Neuronal stem cell (in vitro differentiated cells): ENCODE results near the gene IMMT.

Source experiments
- DNase-seq: peaks from one replicate; pipeline ENCODE4 v3.0.0-alpha.2; 2013; ENCODE audit warnings: low spot score
- H2AFZ ChIP-seq: one replicate; pipeline ENCODE4 v1.6.1; 2013; ENCODE audit warnings: mild to moderate bottlenecking, low read length, inconsistent platforms
- H2AK5ac ChIP-seq: 2 replicates; pipeline ENCODE4 v1.6.1; 2013; ENCODE audit warnings: low read depth, mild to moderate bottlenecking, inconsistent platforms, low read length, moderate library complexity, mixed read lengths
- H2BK120ac ChIP-seq: 2 replicates; pipeline ENCODE4 v1.6.1; 2013; ENCODE audit warnings: low read depth, mild to moderate bottlenecking, inconsistent platforms, low read length, moderate library complexity, mixed read lengths
- H2BK12ac ChIP-seq: one replicate; pipeline ENCODE4 v1.6.1; 2013; ENCODE audit warnings: low read length, inconsistent platforms
- H2BK15ac ChIP-seq: 2 replicates; pipeline ENCODE4 v1.6.1; 2013; ENCODE audit warnings: mild to moderate bottlenecking, low read length, inconsistent platforms, mixed read lengths
- H2BK5ac ChIP-seq: one replicate; pipeline ENCODE4 v1.6.1; 2013; ENCODE audit warnings: inconsistent platforms, mild to moderate bottlenecking, low read length, moderate library complexity
- H3K14ac ChIP-seq: one replicate; pipeline ENCODE4 v1.6.1; 2013; ENCODE audit warnings: low read length, inconsistent platforms
- H3K18ac ChIP-seq: 2 replicates; pipeline ENCODE4 v1.6.1; 2013; ENCODE audit warnings: low read length, inconsistent platforms
- H3K23ac ChIP-seq: 2 replicates; pipeline ENCODE4 v1.6.1; 2013; ENCODE audit warnings: low read depth, mild to moderate bottlenecking, mixed read lengths, low read length, inconsistent platforms; ENCODE audit not compliant: poor library complexity
- H3K27ac ChIP-seq: replicated peaks from 3 replicates; pipeline ENCODE4 v1.5.1; 2013; ENCODE audit warnings: low read length, inconsistent platforms
- H3K27me3 ChIP-seq, 3 experiments: 2 replicates each; pipeline ENCODE4 v1.6.1; 2013; ENCODE audit warnings: low read length in 3 of 3, mild to moderate bottlenecking in 2 of 3, inconsistent platforms in 1 of 3, low read depth in 1 of 3, mixed read lengths in 1 of 3, moderate library complexity in 1 of 3; ENCODE audit not compliant: control insufficient read depth in 3 of 3, insufficient read depth in 3 of 3
- H3K36me3 ChIP-seq, 2 donors: replicated peaks in 1 of 2; 2 replicates each; pipeline ENCODE4 v1.6.1; 2013; ENCODE audit warnings: low read length in 2 of 2; ENCODE audit not compliant: control insufficient read depth in 2 of 2, insufficient read depth in 2 of 2
- H3K4ac ChIP-seq: 2 replicates; pipeline ENCODE4 v1.6.1; 2013; ENCODE audit warnings: inconsistent platforms, mild to moderate bottlenecking, low read length, moderate library complexity
- H3K4me1 ChIP-seq, 2 donors: 1 replicate in 1 of 2; 2 replicates in 1 of 2; pipeline ENCODE4 v1.6.1; 2013; ENCODE audit warnings: low read length in 2 of 2, low read depth in 1 of 2; ENCODE audit not compliant: control insufficient read depth in 2 of 2, insufficient read depth in 1 of 2
- H3K4me2 ChIP-seq: one replicate; pipeline ENCODE4 v1.6.1; 2013; ENCODE audit warnings: mild to moderate bottlenecking, low read length, inconsistent platforms; ENCODE audit not compliant: insufficient read depth, poor library complexity, severe bottlenecking
- H3K4me3 ChIP-seq, 2 donors: 2 replicates each; pipeline ENCODE4 v1.5.1; 2013; ENCODE audit warnings: low read length in 2 of 2, mild to moderate bottlenecking in 2 of 2, inconsistent platforms in 1 of 2, moderate library complexity in 1 of 2
- H3K79me1 ChIP-seq: one replicate; pipeline ENCODE4 v1.6.1; 2013; ENCODE audit warnings: low read depth, mild to moderate bottlenecking, inconsistent platforms, low read length, moderate library complexity
- H3K9ac ChIP-seq: one replicate; pipeline ENCODE4 v1.6.1; 2013; ENCODE audit warnings: mild to moderate bottlenecking, low read depth, low read length, inconsistent platforms; ENCODE audit not compliant: poor library complexity
- H3K9me3 ChIP-seq, 2 donors: replicated peaks in 1 of 2; 2 replicates each; pipeline versions ENCODE3 to v1.6.1; 2013; ENCODE audit warnings: low read length in 2 of 2, mild to moderate bottlenecking in 2 of 2, inconsistent platforms in 1 of 2, low read depth in 1 of 2, mixed read lengths in 1 of 2, moderate library complexity in 1 of 2; ENCODE audit not compliant: control insufficient read depth in 2 of 2, insufficient read depth in 1 of 2
- H4K8ac ChIP-seq: one replicate; pipeline ENCODE4 v1.6.1; 2013; ENCODE audit warnings: low read depth, mild to moderate bottlenecking, inconsistent platforms, low read length, moderate library complexity
- H4K91ac ChIP-seq: one replicate; pipeline ENCODE4 v1.6.1; 2013; ENCODE audit warnings: low read length, low read depth, mild to moderate bottlenecking, inconsistent platforms; ENCODE audit not compliant: poor library complexity
- WGBS, 2 donors: extraction: QIAGEN DNeasy Blood & Tissue Kit; methylation state at CpG; one replicate each; pipeline ENCODE4 v1.1.7; 2013; ENCODE audit warnings: missing lambda C conversion rate in 2 of 2, mixed read lengths in 1 of 2; ENCODE audit not compliant: insufficient read length in 2 of 2, insufficient replicate concordance in 1 of 2; ENCODE audit errors: extremely low coverage in 2 of 2; 5-methylcytosine and 5-hydroxymethylcytosine counted together

The IMMT gene

DNA sequence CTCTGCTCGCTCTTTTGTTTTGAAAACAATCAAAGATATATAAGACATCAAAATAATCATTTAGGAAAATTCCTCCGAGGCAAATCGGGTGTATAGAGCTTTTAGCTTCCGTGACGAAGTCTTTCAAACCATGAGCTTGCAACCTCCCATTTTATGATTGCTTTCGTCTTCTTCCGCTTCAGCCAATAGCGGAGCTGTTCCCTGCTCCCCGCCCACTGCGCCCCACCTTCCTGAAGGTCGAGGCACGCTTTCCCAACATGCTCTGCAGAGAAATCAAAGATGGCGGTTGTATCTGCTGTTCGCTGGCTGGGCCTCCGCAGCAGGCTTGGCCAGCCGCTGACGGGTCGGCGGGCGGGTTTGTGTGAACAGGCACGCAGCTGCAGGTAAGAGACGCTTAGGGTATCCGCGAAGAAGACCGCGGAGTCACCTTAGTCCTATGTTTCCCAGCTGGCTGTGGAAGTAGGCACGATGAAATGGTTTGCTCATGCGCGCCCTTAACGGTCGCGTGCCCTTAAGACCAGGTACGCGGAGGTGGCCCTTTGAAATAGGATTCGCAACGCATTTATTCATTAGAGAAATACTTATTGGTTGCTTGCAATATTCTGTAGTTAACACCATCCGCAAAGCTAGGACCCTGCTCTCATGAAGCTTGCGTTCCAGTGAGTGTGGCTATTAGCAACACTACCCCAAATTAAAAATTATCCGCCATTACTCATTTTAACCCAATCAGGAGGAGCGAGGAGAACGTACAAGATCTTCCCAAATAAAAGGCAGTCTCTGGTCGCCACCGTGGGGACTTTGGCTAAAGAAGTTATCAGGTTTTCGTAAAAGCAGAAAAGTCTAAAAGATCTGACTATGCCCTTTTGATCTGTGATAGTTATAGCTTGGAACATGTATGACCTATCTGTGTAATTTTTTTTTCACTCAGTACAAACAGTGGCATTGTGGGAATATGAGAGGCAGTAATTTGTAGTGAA is 89.0 kb downstream of the IMMT start, which contains the start of gene PTCD3:
TSS of gene PTCD3 (plus strand) at position 267 of the 977 bp plus-strand sequence. CDS start at position 280, 13 bp downstream.
- Histone ChIP-seq H2AK5ac (no peak within 1 kb of the TSS), H3K79me1 (peaks cover 10% of the 10 kb centered on the region), H3K4me2 (peak within 1 kb of the TSS; percentile 51), H3K14ac (peak within 1 kb of the TSS; percentile 63), H3K9me3 (peaks cover 3% of the 10 kb centered on the region in 2 donors), H3K23ac (peak within 1 kb of the TSS; percentile 97), H2BK12ac (no peak within 1 kb of the TSS), H3K9ac (peak within 1 kb of the TSS; percentile 96), H2BK5ac (peak within 1 kb of the TSS; percentile 2), H2AFZ (peak within 1 kb of the TSS; percentile 90), H4K8ac (no peak within 1 kb of the TSS), H3K4me3 (peak within 1 kb of the TSS; percentile 73 to 92), H3K36me3 (peaks cover 13 to 63% of the 10 kb centered on the region in 2 donors), H3K4ac (no peak within 1 kb of the TSS), H2BK120ac (no peak within 1 kb of the TSS), H3K27me3 (no peaks in the 10 kb centered on the region), H4K91ac (no peak within 1 kb of the TSS), H3K4me1 (peaks cover 4 to 5% of the 10 kb centered on the region in 2 donors), H3K18ac (peak within 1 kb of the TSS; percentile 95), H3K27ac (peak within 1 kb of the TSS; percentile 16), H2BK15ac (peak within 1 kb of the TSS; percentile 27)
- peak; percentile 88 for DNase-seq
- WGBS, 2 donors, result no CpG with 5 or more reads among the region's 44 CpGs

GRCh38 chr2:86105252-86105968 is 89.9 kb downstream of the IMMT start, which contains the start of gene POLR1A:
Gene POLR1A (minus strand): TSS chr2:86105886. CDS start chr2:86105776, 110 bp downstream.
- Histone ChIP-seq H4K91ac (no peak within 1 kb of the TSS), H3K9me3 (peaks cover 3% of the 10 kb centered on the region in 2 donors), H3K18ac (peak within 1 kb of the TSS; percentile 95), H2BK5ac (peak within 1 kb of the TSS; percentile 2), H3K36me3 (peaks cover 8 to 64% of the 10 kb centered on the region in 2 donors), H2BK12ac (no peak within 1 kb of the TSS), H2BK120ac (no peak within 1 kb of the TSS), H3K4me1 (peaks cover 4 to 5% of the 10 kb centered on the region in 2 donors), H3K4ac (no peak within 1 kb of the TSS), H3K79me1 (peaks cover 10% of the 10 kb centered on the region), H3K27ac (peak within 1 kb of the TSS; percentile 16), H4K8ac (no peak within 1 kb of the TSS), H3K4me2 (peak within 1 kb of the TSS; percentile 51), H2AFZ (peak within 1 kb of the TSS; percentile 90), H3K27me3 (no peaks in the 10 kb centered on the region), H3K4me3 (peak within 1 kb of the TSS; percentile 73 to 92), H3K9ac (peak within 1 kb of the TSS; percentile 96), H3K14ac (peak within 1 kb of the TSS; percentile 63), H2BK15ac (peak within 1 kb of the TSS; percentile 27), H3K23ac (peak within 1 kb of the TSS; percentile 97), H2AK5ac (no peak within 1 kb of the TSS)
- no CpG with 5 or more reads among the region's 38 CpGs for WGBS, 2 donors
- DNase-seq, result peak; percentile 92

- H4K91ac ChIP-seq, result no peak overlapping the region
- H3K9ac ChIP-seq, result no peak overlapping the region
- H2BK5ac ChIP-seq, result no peak overlapping the region
- no peak overlapping the region for H3K14ac ChIP-seq
- peaks cover 14 to 68% of the 10 kb centered on the region in 2 donors for H3K36me3 ChIP-seq
- H3K4me3 ChIP-seq, result no peak overlapping the region
- no peak overlapping the region for H2BK12ac ChIP-seq
- H2AFZ ChIP-seq, result no peak overlapping the region
- no peak overlapping the region for H3K23ac ChIP-seq
- no peak overlapping the region for H2AK5ac ChIP-seq
- no peak overlapping the region for H4K8ac ChIP-seq
- peaks cover 3% of the 10 kb centered on the region in 2 donors for H3K9me3 ChIP-seq
- peaks cover under 1 to 4% of the 10 kb centered on the region in 2 donors for H3K4me1 ChIP-seq
- H3K4ac ChIP-seq, result no peak overlapping the region
- no peak for DNase-seq
- H3K27me3 ChIP-seq, result no peaks in the 10 kb centered on the region
- no peak overlapping the region for H2BK15ac ChIP-seq
- H3K4me2 ChIP-seq, result no peak overlapping the region
- H3K27ac ChIP-seq, result no peak overlapping the region
- H3K79me1 ChIP-seq, result peaks cover 11% of the 10 kb centered on the region
- H3K18ac ChIP-seq, result no peak overlapping the region
- no peak overlapping the region for H2BK120ac ChIP-seq
Observed at GRCh38 chr2:86102157-86102556, 93.1 kb downstream of the IMMT start.
